ENCODE measurements around the gene TSKU. TPM values are rescaled to one million over a fixed set of nuclear protein-coding genes. Genes with fewer than 3 reads are reported as not detected.
"Not testable (repeated sequence)": the region's sequence is repeated elsewhere in the genome, so short reads cannot be mapped to it uniquely, and the experiment has no call there.

TSKU gene
- total RNA-seq, 2 experiments from 2014 or later, result 1.5 to 1.8 TPM

DNA sequence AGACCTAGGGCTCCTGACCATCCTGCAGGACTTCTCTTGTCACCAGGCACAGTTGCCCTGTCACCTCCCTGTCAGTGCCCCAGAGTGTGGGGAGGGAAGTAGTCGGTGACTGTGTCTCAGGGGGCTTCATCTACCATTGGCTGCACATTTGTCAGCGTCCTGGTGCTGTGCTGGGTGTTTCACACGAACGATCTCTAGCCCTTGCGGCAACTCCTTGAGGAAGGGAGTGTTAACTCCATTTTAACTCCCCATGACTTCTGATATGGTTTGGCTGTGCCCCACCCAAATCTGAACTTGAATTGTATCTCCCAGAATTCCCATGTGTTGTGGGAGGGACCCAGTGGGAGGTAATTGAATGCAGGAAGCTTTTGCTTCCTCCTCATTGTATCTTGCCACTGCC lies 7.1 kb downstream of the TSKU start:
- H3K9me3 ChIP-seq (ENCODE audit: low read length), result no peaks in the 10 kb centered on the region
- ChIA-PET POLR2A (no interaction called here), CTCF (ENCODE audit: unreplicated experiment) (no interaction called here)
- H3K4me1 ChIP-seq (ENCODE audit: insufficient read depth, low read length, poor library complexity, severe bottlenecking), result no peaks in the 10 kb centered on the region
- BruUV-seq (replicated peaks), result no TSS peak
- intact Hi-C loops (cut with micrococcal nuclease; ENCODE audit: unreplicated experiment), result no loop called here
- no peaks in the 10 kb centered on the region for H4K20me1 ChIP-seq (ENCODE audit: insufficient read depth, low read length)
- no peak overlapping the region for H2AFZ ChIP-seq (ENCODE audit: low read length)
- TF ChIP-seq, protein P1, sequence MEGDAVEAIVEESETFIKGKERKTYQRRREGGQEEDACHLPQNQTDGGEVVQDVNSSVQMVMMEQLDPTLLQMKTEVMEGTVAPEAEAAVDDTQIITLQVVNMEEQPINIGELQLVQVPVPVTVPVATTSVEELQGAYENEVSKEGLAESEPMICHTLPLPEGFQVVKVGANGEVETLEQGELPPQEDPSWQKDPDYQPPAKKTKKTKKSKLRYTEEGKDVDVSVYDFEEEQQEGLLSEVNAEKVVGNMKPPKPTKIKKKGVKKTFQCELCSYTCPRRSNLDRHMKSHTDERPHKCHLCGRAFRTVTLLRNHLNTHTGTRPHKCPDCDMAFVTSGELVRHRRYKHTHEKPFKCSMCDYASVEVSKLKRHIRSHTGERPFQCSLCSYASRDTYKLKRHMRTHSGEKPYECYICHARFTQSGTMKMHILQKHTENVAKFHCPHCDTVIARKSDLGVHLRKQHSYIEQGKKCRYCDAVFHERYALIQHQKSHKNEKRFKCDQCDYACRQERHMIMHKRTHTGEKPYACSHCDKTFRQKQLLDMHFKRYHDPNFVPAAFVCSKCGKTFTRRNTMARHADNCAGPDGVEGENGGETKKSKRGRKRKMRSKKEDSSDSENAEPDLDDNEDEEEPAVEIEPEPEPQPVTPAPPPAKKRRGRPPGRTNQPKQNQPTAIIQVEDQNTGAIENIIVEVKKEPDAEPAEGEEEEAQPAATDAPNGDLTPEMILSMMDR (conservative IDR thresholded peaks at IDR 0.05; ENCODE audit: low read length), result no peak
- TF ChIP-seq EZH2phosphoT487 (IDR thresholded peaks at IDR 0.05; ENCODE audit: borderline replicate concordance, low read depth, low read length), result no peak
- H3K79me2 ChIP-seq (ENCODE audit: insufficient read depth, low read depth, low read length), result no peaks in the 10 kb centered on the region
- no peak for DNase-seq (ENCODE audit: low spot score)
- H3K36me3 ChIP-seq (ENCODE audit: insufficient read depth, low read length), result no peaks in the 10 kb centered on the region
- no peak overlapping the region for H3K27ac ChIP-seq (ENCODE audit: low read depth, low read length, poor library complexity, severe bottlenecking)
- H3K4me2 ChIP-seq (ENCODE audit: low read length), result no peak overlapping the region
- no peak overlapping the region for H3K4me3 ChIP-seq (ENCODE audit: low read depth, low read length, poor library complexity, severe bottlenecking)
- no peaks in the 10 kb centered on the region for H3K9me2 ChIP-seq (ENCODE audit: insufficient read depth, low read length)

DNA sequence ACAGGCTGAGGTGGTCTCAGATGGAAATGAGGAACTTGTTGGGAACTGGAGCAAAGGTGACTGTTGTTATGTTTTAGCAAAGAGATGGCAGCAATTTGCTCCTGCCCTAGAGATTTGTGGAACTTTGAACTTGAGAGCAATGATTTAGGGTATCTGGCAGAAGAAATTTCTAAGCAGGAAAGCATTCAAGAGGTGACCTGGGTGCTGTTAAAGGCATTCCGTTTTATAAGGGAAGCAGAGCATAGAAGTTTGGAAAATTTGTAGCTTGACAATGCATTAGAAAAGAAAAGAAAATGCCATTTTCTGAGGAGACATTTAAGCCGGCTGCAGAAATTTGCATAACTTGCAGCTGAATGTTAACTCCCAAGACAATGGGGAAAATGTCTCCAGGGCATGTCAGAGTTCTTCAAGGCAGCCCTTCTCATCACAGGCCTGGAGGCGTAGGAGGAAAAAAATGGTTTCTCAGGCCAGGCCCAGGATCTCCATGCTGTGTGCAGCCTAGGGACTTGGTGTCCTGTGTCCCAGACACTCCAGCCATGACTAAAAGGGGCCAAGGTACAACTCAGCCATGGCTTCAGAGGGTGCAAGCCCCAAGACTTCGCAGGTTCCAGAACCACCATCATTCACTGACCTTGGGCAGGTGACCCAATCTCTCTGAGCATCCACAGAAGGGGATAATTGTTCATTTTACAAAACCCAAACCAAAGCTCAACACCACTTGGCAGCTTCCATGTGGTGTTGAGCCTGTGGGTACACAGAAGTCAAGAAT lies 8.0 kb downstream of the TSKU start:
- H2AFZ ChIP-seq (ENCODE audit: low read length); DNase-seq (ENCODE audit: low spot score); BruUV-seq (replicated peaks); CTCF ChIA-PET (ENCODE audit: unreplicated experiment); H3K27ac ChIP-seq (ENCODE audit: low read depth, low read length, poor library complexity, severe bottlenecking); H3K4me3 ChIP-seq (ENCODE audit: low read depth, low read length, poor library complexity, severe bottlenecking); intact Hi-C loops (cut with micrococcal nuclease; ENCODE audit: unreplicated experiment); H3K79me2 ChIP-seq (ENCODE audit: insufficient read depth, low read depth, low read length); H3K36me3 ChIP-seq (ENCODE audit: insufficient read depth, low read length); H3K4me1 ChIP-seq (ENCODE audit: insufficient read depth, low read length, poor library complexity, severe bottlenecking); H3K4me2 ChIP-seq (ENCODE audit: low read length); H3K9me2 ChIP-seq (ENCODE audit: insufficient read depth, low read length); POLR2A ChIA-PET; H3K9me3 ChIP-seq (ENCODE audit: low read length); H4K20me1 ChIP-seq (ENCODE audit: insufficient read depth, low read length): not testable (repeated sequence)

DNA sequence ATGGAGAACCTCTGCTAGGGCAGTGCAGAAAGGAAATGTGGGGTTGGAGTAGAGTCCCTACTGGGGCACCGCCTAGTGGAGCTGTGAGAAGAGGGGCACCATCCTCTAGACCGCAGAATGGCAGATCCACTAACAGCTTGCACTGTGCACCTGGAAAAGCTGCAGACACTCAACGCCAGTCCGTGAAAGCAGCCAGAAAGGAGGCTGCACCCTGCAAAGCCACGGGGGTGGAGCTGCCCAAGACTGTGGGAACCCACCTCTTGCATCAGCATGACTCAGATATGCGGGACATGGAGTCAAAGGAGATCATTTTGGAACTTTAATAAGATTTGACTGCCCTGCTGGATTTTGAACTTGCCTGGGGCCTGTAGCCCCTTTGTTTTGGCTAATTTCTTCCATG lies 8.7 kb downstream of the TSKU start:
- H3K79me2 ChIP-seq (ENCODE audit: insufficient read depth, low read depth, low read length), result no peaks in the 10 kb centered on the region
- no peaks in the 10 kb centered on the region for H4K20me1 ChIP-seq (ENCODE audit: insufficient read depth, low read length)
- DNase-seq (ENCODE audit: low spot score), result no peak
- no peak overlapping the region for H2AFZ ChIP-seq (ENCODE audit: low read length)
- no peaks in the 10 kb centered on the region for H3K9me2 ChIP-seq (ENCODE audit: insufficient read depth, low read length)
- H3K4me3 ChIP-seq (ENCODE audit: low read depth, low read length, poor library complexity, severe bottlenecking), result no peak overlapping the region
- H3K4me1 ChIP-seq (ENCODE audit: insufficient read depth, low read length, poor library complexity, severe bottlenecking), result no peaks in the 10 kb centered on the region
- H3K36me3 ChIP-seq (ENCODE audit: insufficient read depth, low read length), result no peaks in the 10 kb centered on the region
- no peak overlapping the region for H3K4me2 ChIP-seq (ENCODE audit: low read length)
- BruUV-seq (replicated peaks), result no TSS peak
- no peak overlapping the region for H3K27ac ChIP-seq (ENCODE audit: low read depth, low read length, poor library complexity, severe bottlenecking)
- ChIA-PET CTCF (ENCODE audit: unreplicated experiment) (no interaction called here), POLR2A (no interaction called here)
- no peak for TF ChIP-seq EZH2phosphoT487 (IDR thresholded peaks at IDR 0.05; ENCODE audit: borderline replicate concordance, low read depth, low read length)
- TF ChIP-seq, protein P1 (conservative IDR thresholded peaks at IDR 0.05; ENCODE audit: low read length), result no peak
- H3K9me3 ChIP-seq (ENCODE audit: low read length), result no peaks in the 10 kb centered on the region
- intact Hi-C loops (cut with micrococcal nuclease; ENCODE audit: unreplicated experiment), result no loop called here

Data from OCI-LY7 (cell line).